HG03139 (cell line): ENCODE measurements around the gene AMIGO3.
"Not testable (repeated sequence)": the region's sequence is repeated elsewhere in the genome, so short reads cannot be mapped to it uniquely, and the experiment has no call there.

Source experiments
- ATAC-seq: cut with Tn5 transposase; IDR thresholded peaks from one replicate; pipeline ENCODE4 v1.9.1; 2021; ENCODE audit not compliant: unreplicated experiment

AMIGO3 gene, protein sequence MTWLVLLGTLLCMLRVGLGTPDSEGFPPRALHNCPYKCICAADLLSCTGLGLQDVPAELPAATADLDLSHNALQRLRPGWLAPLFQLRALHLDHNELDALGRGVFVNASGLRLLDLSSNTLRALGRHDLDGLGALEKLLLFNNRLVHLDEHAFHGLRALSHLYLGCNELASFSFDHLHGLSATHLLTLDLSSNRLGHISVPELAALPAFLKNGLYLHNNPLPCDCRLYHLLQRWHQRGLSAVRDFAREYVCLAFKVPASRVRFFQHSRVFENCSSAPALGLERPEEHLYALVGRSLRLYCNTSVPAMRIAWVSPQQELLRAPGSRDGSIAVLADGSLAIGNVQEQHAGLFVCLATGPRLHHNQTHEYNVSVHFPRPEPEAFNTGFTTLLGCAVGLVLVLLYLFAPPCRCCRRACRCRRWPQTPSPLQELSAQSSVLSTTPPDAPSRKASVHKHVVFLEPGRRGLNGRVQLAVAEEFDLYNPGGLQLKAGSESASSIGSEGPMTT

DNA sequence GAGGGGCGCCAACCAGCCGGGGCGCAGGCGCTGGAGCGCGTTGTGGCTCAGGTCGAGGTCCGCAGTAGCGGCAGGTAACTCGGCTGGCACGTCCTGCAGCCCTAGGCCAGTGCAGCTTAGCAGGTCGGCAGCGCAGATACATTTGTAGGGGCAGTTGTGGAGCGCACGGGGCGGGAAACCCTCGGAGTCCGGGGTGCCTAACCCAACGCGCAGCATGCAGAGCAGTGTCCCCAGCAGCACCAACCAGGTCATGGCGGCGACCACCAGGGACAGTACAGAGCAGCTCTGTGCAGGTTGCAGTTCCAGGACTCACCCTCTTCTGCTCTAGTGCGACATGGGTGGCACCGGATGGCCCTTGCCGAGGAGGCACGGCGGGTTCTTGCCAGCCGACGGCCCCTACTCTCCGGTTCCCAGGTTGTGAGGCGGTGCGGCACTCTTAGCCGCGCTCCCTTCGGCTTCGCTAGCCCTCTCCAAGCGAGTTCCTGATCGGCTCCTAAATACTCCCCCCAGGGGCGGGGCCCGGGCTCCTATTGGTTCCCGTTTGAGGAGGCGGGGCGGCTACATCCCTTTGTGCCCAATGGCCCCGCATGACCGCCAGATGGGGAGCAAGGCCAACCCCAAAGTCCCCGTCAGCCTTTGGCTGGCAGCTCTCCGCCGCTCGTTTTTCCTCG, at the start of gene AMIGO3:
Gene AMIGO3, minus strand, starts transcription at position 471 of the 671 bp plus-strand sequence. Its CDS starts 219 bp downstream, at position 252.
- ATAC-seq, result peak; percentile 39

DNA sequence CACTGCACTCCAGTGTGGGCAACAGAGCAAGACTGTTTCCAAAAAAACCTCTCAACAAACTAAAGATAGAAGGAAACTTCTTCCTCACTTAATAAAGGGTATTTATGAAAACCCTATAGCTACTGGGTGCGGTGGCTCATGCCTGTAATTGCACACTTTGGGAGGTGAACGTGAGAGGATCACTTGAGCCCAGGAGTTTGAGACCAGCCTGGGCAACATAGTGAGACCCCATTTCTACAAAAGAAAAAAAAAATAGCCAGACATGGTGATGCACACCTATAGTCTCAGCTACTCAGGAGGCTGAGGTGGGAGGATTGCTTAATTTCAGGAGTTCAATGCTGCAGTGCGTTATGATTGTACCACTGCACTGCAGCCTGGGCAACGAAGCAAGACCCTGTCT, 44.5 kb upstream of the AMIGO3 start:
- ATAC-seq, result no peak

DNA sequence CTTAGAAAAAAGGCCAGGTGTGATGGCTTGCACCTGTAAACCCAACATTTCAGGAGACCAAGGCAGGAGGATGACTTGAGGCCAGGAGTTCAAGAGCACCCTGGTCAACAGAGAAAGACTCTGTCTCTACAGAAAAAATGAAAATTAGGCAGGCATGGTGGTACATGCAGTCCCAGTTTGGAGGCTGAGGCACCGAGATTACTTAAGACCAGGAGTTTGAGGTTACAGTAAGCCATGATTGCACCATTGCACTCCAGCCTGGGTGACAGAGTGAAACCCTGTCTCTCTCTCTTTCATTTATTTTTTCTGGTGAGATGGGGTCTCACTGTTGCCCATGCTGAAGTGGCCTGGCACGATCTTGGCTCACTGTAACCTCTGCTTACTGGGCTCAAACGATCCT, 42.2 kb upstream of the AMIGO3 start:
- no peak for ATAC-seq

DNA sequence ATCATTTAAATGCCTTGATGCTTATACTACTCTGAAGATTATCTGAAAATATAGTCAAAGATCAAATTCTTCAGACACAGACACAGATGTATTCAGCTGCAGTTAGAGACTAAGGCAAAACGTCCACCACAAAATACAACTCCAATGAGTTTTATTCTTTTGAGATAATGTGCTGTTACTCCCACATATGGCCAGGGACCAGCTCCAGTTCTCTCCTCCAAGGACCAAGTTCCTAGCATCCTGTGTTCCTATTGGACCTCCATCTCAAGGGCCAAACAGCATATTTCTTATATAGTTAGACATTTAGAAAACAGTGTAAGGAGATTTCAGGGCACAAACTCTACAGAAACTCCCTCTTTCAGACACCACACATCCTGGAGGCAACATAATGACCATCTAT, 39.7 kb upstream of the AMIGO3 start:
- no peak for ATAC-seq

DNA sequence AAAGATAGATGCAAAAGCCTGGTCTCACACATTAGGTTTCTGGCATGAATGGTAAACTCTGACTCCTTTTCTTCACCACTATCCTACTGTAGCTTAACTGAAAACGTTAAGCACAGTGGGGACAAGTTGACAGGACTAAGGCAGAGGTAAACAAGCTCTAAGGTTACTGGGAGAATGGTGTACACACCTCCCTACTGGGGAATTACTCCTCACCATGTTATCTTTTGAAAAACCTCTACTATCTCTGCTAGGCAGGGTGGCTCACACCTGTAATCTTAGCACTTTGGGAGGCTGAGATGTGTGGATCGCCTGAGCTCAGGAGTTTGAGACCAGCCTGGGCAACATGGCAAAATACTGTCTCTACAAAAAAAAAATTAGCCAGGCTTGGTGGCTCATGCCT, 37.7 kb upstream of the AMIGO3 start:
- ATAC-seq, result no peak

DNA sequence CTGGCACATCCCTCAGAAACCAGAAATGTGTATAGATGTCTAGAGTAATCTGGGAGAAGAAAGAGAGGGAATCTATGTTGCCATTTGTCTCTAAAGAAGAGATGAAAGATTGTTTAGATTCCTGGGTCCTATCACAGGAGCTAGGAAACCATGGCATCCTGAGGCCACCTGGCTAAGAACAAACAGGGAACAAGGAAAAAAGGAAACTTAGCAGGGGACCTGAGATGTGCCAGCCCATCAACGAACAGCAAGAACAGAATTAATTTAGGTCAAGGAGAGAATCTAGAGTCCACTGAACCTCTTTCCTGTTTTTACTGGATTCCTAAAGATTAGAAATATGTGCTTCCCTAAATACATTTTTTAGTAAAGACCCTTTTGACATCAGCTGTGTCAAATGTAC, 36.6 kb upstream of the AMIGO3 start:
- no peak for ATAC-seq

DNA sequence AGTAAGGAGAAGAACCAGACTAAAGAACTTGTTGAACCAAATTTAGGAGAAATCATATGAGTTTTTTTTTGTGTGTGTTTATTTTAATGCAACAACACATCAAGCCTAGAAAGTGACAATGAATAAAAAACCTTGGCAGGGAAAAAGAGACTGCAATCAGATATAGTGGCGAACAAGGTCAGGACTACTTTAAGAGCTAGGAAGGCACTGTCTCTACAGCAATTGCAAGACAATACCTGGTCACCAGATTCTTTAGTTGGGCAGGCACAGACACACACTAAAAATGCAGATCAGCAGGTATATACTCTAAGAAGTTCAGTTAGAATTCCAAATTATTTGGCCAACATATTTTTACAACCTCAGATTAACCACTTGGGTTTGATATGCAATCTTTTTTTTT, 35.1 kb upstream of the AMIGO3 start:
- no peak for ATAC-seq

DNA sequence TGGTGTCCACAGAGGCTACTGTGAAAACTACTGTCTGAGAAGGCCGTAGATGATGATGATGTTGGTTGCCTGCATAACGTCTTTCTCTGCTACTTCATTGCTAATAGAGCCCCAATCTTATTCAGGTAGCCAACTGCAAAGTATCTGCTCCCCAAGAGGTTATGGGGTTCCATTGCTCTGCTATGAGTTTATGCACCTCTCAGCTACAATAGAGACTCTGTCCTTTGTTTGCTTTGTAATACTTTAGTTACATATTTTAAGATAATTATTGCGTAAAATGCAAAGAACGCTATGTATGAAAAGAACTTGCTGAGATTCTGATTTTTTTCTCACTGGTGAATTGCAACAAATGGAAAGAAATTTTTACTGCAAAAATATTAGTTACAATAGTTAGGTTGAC, 32.0 kb upstream of the AMIGO3 start:
- ATAC-seq, result no peak

DNA sequence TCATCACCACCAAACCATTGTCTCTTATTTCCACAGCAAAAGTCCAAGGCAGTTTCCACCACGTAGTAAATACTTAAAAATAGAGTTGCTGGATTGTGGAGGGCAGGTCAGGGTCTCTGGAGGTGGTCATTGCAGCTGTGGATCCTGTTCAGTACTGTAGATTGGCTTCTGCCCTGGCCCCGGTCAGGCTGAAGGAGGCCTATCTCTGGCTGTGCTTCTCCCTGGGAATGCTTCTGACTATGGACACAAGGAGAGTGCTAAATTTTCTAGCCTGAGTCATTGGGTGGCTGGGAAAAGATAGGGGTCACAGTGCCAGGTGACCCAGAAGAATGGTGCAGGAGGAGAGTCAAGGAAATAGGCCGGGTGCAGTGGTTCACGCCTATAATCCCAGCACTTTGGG, 30.6 kb upstream of the AMIGO3 start:
- ATAC-seq, result no peak

DNA sequence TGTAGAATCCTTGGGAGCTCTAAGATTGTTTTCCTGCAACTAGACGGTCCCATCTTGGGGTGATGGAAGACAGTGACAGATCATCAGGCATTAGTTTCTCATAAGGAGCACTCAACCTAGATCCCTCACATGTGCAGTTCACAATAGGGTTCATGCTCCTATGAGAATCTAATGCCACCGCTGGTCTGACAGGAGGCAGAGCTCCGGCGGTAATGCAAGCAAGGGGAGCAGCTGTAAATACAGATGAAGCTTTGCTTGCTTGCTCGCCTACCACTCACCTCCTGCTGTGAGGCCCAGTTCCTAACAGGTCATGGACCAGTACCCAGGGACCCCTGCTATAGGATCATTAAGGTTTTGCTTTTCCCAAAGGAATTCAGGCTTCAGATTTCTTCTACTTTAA, 29.4 kb upstream of the AMIGO3 start:
- not testable (repeated sequence) for ATAC-seq

DNA sequence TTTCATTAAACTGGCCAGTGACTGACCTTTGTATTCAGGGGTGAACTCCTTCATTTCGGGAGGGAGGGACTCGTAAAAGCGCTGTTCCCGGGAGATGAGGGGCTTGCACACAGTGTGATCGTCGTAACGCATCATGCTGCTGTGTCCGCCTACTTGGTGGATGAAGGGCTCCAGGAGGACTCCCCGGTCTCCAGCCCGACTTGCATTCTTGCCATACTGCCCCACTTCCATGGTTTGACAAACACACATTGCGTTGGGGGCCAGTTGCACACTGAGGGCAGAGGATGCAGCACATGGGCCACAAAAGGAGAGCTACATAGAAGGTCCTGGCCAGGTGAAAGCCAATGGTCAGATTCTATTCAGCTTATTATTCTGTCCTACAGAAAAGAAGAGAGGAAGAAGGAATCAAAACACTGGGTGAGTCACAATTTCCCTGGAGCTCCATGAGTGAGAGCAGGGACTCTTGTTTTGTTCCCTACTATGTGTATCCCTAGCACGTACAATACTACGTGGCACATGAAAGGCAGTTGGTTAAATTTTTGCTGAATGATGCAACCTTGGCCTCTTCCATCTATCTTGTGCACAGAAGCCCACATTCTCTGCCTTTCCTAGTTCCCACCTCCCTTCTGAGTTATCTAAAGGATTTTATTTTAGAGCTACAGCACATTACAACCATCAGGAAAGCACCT, 28.5 kb upstream of the AMIGO3 start:
- no peak for ATAC-seq

DNA sequence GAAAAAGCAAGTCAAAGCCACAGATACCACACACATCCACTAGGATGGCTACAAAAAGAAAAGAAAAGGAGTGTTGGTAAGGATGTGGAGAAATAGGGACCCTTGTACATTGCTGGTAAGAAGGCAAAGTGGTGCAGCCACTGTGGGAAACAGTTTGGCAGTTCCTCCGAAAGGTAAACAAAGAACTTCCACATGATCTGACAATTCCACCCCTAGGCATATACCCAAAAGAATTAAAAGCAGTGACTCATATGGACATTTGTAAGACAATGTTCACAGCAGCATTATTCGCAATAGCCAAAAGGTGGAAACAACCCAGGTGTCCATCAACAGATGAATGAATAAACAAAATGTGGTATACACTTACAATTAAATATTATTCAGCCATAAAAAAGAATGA, 26.5 kb upstream of the AMIGO3 start:
- no peak for ATAC-seq

DNA sequence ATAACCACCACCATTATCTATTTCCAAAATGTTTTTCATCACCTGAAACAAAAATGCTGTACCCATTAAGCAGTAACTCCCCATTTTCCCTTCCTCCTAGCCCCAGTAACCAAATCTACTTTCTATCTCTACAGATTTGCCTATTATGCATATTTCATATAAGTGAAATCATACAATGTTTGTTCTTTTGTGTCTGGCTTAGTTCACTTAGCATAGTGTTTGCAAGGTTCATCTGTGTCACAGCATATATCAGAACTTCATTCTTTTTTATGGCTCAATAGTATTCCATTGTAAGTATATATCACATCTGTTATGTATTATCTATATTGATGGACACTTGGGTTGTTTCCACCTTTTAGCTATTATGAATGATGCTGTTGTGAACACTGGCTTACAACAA, 20.9 kb upstream of the AMIGO3 start:
- ATAC-seq, result no peak

DNA sequence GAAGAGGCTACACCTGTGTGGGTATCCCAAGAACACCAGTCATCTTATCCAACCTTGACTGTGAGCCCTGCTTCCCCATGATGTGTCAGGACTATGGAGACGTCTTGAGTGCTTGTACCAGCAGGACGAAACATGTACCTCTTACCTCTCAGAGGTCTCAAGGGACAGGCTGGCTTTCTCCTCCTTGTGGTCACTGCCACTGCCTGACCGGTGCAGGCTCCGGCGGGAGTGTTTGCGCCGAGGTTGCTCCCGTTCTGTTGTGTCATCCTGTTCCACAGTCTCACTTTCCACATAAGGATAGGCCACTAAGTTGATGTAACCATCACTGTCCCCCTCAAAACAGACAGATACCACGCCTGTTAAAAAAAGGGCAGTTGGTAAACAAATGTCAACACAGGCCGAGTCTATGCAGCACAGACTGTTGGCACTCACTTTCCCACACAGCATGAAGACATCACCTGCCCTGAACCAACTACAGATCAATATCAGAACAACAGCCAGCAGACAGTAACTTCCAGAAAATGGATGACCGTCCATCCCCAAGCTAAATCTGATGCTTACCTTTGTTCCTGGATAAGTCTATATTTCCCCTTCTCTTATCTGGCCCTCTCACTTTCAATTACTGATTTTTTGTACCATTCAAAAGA, 18.7 kb upstream of the AMIGO3 start:
- ATAC-seq, result no peak

DNA sequence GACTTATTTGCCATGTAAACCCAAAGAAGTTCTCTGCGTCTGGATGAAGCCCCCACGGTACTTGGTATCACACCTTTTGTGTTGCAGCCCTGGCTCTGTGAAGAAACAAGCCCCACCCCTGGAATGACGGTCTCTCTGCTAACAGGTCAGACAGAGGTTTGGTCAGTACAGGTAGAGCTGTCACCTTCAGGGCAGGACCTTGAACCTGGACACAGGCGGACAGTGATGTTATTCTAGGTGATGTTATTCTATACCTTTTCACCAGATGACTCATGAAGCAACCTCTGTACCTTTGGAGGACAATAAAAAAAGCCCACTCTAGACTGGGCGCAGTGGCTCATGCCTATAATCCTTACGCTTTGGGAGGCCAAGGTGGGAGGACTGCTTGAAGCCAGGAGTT, 15.3 kb upstream of the AMIGO3 start:
- no peak for ATAC-seq

DNA sequence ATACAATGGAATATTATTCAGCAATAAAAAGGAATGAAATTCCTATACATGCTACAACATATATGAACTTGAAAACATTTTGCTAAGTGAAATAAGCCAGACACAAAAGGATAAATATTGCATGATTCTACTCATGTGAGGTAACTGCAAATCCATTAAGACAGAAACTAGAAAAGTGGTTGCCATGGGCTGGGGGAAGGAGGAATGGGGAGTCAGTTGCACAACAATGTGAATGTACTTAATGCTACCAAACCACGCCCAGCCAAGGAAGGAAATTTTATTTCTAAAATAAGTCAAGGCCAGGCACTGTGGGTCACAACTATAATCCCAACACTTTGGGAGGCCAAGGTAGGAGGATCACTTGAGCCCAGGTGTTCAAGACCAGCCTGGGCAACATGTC, 14.1 kb upstream of the AMIGO3 start:
- no peak for ATAC-seq

DNA sequence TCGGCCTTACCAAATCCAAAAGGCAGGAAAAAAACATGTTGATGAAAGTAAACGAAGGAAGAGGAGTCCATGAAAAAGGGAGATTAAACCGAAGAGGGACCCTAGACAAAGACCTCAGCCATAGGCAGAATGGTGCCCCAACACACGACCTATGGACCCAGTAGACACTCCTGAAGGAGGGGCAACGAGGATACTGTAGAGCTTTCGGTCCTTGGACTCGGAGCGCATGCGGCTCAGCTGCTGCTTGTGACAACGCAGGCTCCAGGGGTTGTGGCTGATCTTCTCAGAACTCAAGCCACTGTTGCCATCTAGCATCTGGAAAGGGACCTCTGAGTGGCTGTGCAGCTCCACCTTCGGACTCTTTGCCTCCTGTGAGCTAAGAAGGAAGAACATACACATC, 13.1 kb upstream of the AMIGO3 start:
- no peak for ATAC-seq

DNA sequence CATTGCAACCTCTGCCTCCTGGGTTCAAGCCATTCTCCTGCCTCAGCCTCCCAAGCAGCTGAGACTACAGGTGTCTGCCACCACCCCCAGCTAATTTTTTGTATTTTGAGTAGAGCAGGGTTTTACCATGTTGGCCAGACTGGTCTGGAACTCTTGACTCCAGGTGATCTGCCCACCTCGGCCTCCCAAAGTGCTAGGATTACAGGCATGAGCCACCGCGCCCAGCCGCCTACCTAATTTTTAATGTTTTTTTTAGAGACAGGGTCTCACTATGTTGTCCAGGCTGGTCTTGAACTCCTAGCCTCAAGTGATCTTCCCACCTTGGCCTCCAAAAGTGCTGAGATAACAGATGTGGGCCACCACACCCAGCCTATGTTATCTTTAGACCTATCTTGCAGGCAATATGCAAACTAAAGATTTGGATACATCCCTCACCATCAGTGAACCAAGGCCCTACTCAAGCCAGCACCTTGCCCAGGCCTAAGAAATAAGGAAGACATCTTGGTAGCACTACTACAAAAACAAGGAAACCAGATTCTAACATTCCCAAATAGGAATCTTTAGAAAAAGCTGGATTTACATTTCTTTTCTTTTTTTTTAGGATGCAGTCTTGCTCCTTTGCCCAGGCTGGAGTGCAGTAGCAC, 10.6 kb upstream of the AMIGO3 start:
- ATAC-seq, result no peak

DNA sequence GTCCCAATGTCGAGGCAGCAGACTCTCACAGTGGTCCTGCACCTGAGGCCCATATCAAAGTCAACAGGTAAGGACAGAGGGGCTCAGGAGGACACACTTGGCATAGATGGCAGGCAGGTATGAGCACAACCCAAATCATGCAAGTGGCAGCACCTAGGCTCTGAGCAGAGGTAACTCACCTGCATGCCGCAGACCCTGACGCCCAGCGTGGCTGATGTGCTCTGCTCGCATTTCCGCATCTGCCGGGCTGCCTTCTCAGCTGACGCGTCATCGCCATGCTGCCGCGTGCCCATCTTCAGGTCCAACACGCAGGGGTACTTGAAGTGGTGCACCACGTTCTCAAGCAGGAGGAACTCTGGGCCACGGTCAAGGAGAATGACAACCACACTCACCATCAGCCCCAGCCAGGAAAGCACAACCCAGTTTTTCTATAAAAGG, 8.5 kb upstream of the AMIGO3 start:
- no peak for ATAC-seq

DNA sequence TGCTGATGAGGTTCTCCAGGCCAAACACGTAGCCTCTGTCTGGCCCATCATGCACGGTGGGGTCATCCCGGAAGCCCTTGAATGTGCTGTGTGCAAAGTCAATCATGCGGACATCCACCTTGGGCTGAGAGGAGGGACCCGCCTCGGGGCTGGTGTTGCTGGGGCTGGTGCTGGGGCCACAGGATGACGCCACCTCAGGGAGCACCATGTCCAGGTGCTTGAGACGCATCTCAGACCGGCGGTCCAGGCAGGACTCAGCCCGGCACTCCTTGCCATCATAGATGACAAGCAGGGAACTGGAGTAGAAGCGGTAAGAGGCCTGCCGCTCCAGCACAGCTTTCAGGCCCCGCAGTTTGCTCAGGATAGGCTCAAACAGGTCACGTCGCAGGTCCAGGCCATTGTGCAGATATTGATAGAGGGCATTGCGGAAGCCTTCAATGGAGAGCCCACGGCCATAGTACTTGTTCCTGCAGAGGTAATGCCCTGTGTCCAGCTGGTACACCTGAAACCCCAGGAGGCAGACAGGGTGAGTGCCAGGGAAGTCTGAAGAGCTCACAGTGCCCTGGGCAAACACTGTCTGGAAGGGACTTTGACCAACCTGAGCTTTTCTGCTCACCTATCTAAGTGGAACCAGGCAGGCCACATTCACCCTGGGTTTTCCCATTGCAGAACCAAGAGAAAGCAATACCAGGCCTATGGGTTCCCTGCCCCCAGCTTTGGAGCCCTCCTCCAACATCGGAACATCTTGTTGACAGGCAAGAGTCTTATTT, 7.9 kb upstream of the AMIGO3 start:
- no peak for ATAC-seq
